ENCODE measurements around the gene KDM7A. TPM values are rescaled to one million over a fixed set of nuclear protein-coding genes. Genes with fewer than 3 reads are reported as not detected.
"Not testable (repeated sequence)": the region's sequence is repeated elsewhere in the genome, so short reads cannot be mapped to it uniquely, and the experiment has no call there.

KDM7A gene
- total RNA-seq, 1 experiment from 2014 or later, result 5.1 TPM

- Histone ChIP-seq H3K4me1 (no peaks in the 10 kb centered on the region), H3K27me3 (replicated peaks; ENCODE audit: control insufficient read depth, insufficient read depth, low read length) (no peaks in the 10 kb centered on the region; the same call in 1 of the 2 replicates), H3K36me3 (ENCODE audit: control insufficient read depth, insufficient read depth, low read length) (no peaks in the 10 kb centered on the region), H3K9me3 (0 out of 2 replicates have a peak, but pooled peaks cover 7% of the 10 kb centered on the region), H3K4me3 (ENCODE audit: low read depth, low read length) (no peak overlapping the region)
- intact Hi-C loops (cut with micrococcal nuclease; ENCODE audit: unreplicated experiment), result no loop called here
- Mint-ChIP-seq H3K27ac (ENCODE audit: unreplicated experiment) (no peak overlapping the region), H3K27me3 (ENCODE audit: insufficient read depth, unreplicated experiment) (peaks cover 10% of the 10 kb centered on the region), H3K36me3 (ENCODE audit: insufficient read depth, unreplicated experiment) (no peaks in the 10 kb centered on the region), H3K4me3 (ENCODE audit: unreplicated experiment) (no peak overlapping the region), H3K9me3 (ENCODE audit: unreplicated experiment) (peaks cover 27% of the 10 kb centered on the region), H3K4me1 (ENCODE audit: low read depth, unreplicated experiment) (no peaks in the 10 kb centered on the region)
- BruUV-seq (replicated peaks), result no TSS peak
- DNase-seq, result no peak
- TF ChIP-seq CTCF (IDR thresholded peaks at IDR 0.05; ENCODE audit: insufficient read depth in 1 of 2, low read depth in 1 of 2, low read length in 1 of 2, severe bottlenecking in 1 of 2, unreplicated experiment in 1 of 2), result no peak
- CTCF ChIA-PET, result no interaction called here
- POLR2A ChIA-PET, result no interaction called here
These were observed 28.8 kb upstream of the KDM7A start for GRCh38 chr7:140205600-140205999.

- BruUV-seq (replicated peaks), result no TSS peak
- Histone ChIP-seq H3K9me3 (0 out of 2 replicates have a peak, but pooled peaks cover 7% of the 10 kb centered on the region), H3K4me3 (ENCODE audit: low read depth, low read length) (no peak overlapping the region), H3K27me3 (replicated peaks; ENCODE audit: control insufficient read depth, insufficient read depth, low read length) (no peaks in the 10 kb centered on the region), H3K4me1 (no peaks in the 10 kb centered on the region), H3K36me3 (ENCODE audit: control insufficient read depth, insufficient read depth, low read length) (no peaks in the 10 kb centered on the region)
- Mint-ChIP-seq H3K27ac (ENCODE audit: unreplicated experiment) (no peak overlapping the region), H3K4me1 (ENCODE audit: low read depth, unreplicated experiment) (no peaks in the 10 kb centered on the region), H3K4me3 (ENCODE audit: unreplicated experiment) (no peak overlapping the region), H3K27me3 (ENCODE audit: insufficient read depth, unreplicated experiment) (peaks cover 8% of the 10 kb centered on the region), H3K9me3 (ENCODE audit: unreplicated experiment) (peaks cover 27% of the 10 kb centered on the region), H3K36me3 (ENCODE audit: insufficient read depth, unreplicated experiment) (no peaks in the 10 kb centered on the region)
- POLR2A ChIA-PET, result no interaction called here
- DNase-seq, result no peak
- intact Hi-C loops (cut with micrococcal nuclease; ENCODE audit: unreplicated experiment), result no loop called here
- CTCF ChIA-PET, result no interaction called here
- no peak for TF ChIP-seq CTCF (IDR thresholded peaks at IDR 0.05; ENCODE audit: insufficient read depth in 1 of 2, low read depth in 1 of 2, low read length in 1 of 2, severe bottlenecking in 1 of 2, unreplicated experiment in 1 of 2)
These were observed 26.8 kb upstream of the KDM7A start for GRCh38 chr7:140203556-140203955.

GRCh38 chr7:140202942-140203341 is 26.2 kb upstream of the KDM7A start:
- H3K9me3 Mint-ChIP-seq (ENCODE audit: unreplicated experiment), result peaks cover 27% of the 10 kb centered on the region
- H3K36me3 ChIP-seq (ENCODE audit: control insufficient read depth, insufficient read depth, low read length); H3K4me3 Mint-ChIP-seq (ENCODE audit: unreplicated experiment); POLR2A ChIA-PET; H3K36me3 Mint-ChIP-seq (ENCODE audit: insufficient read depth, unreplicated experiment); CTCF ChIA-PET; H3K4me1 ChIP-seq; BruUV-seq (replicated peaks); H3K27me3 ChIP-seq (replicated peaks; ENCODE audit: control insufficient read depth, insufficient read depth, low read length); H3K27ac Mint-ChIP-seq (ENCODE audit: unreplicated experiment); H3K27me3 Mint-ChIP-seq (ENCODE audit: insufficient read depth, unreplicated experiment); DNase-seq; intact Hi-C loops (cut with micrococcal nuclease; ENCODE audit: unreplicated experiment); H3K9me3 ChIP-seq; H3K4me1 Mint-ChIP-seq (ENCODE audit: low read depth, unreplicated experiment); H3K4me3 ChIP-seq (ENCODE audit: low read depth, low read length): not testable (repeated sequence)

- 0 out of 2 replicates have a peak, but pooled peaks cover 7% of the 10 kb centered on the region for H3K9me3 ChIP-seq
- H3K4me1 Mint-ChIP-seq (ENCODE audit: low read depth, unreplicated experiment), result no peaks in the 10 kb centered on the region
- no peak for TF ChIP-seq CTCF (IDR thresholded peaks at IDR 0.05; ENCODE audit: insufficient read depth in 1 of 2, low read depth in 1 of 2, low read length in 1 of 2, severe bottlenecking in 1 of 2, unreplicated experiment in 1 of 2)
- POLR2A ChIA-PET, result no interaction called here
- no peaks in the 10 kb centered on the region for H3K4me1 ChIP-seq
- H3K27ac Mint-ChIP-seq (ENCODE audit: unreplicated experiment), result no peak overlapping the region
- no TSS peak for BruUV-seq (replicated peaks)
- H3K4me3 ChIP-seq (ENCODE audit: low read depth, low read length), result no peak overlapping the region
- H3K36me3 ChIP-seq (ENCODE audit: control insufficient read depth, insufficient read depth, low read length), result no peaks in the 10 kb centered on the region
- intact Hi-C loops (cut with micrococcal nuclease; ENCODE audit: unreplicated experiment), result no loop called here
- DNase-seq, result no peak
- H3K27me3 Mint-ChIP-seq (ENCODE audit: insufficient read depth, unreplicated experiment), result peaks cover 8% of the 10 kb centered on the region
- CTCF ChIA-PET, result no interaction called here
- no peaks in the 10 kb centered on the region for H3K36me3 Mint-ChIP-seq (ENCODE audit: insufficient read depth, unreplicated experiment)
- no peaks in the 10 kb centered on the region for H3K27me3 ChIP-seq (replicated peaks; ENCODE audit: control insufficient read depth, insufficient read depth, low read length)
- no peak overlapping the region for H3K4me3 Mint-ChIP-seq (ENCODE audit: unreplicated experiment)
- H3K9me3 Mint-ChIP-seq (ENCODE audit: unreplicated experiment), result peaks cover 27% of the 10 kb centered on the region
These were observed 24.6 kb upstream of the KDM7A start for GRCh38 chr7:140201393-140201792.

All from Caco-2 (cell line).